GM12864 (cell line): ENCODE results near the gene GSAP.

ENCODE experiments used
- DNase-seq: peaks from one replicate; pipeline ENCODE4 v3.0.0-alpha.2; 2011; ENCODE audit warnings: low read depth
- H3K4me3 ChIP-seq: 2 replicates; pipeline ENCODE4 v1.5.1; 2011; ENCODE audit warnings: mild to moderate bottlenecking, low read depth, low read length, control low read depth
- TF ChIP-seq, protein P1 (sequence below): IDR thresholded peaks from 2 replicates; pipeline ENCODE4 v1.5.1; 2011; ENCODE audit warnings: low read depth, mild to moderate bottlenecking, moderate library complexity, low read length, control low read depth, inconsistent platforms; ENCODE audit errors: missing control alignments

The GSAP gene

DNA sequence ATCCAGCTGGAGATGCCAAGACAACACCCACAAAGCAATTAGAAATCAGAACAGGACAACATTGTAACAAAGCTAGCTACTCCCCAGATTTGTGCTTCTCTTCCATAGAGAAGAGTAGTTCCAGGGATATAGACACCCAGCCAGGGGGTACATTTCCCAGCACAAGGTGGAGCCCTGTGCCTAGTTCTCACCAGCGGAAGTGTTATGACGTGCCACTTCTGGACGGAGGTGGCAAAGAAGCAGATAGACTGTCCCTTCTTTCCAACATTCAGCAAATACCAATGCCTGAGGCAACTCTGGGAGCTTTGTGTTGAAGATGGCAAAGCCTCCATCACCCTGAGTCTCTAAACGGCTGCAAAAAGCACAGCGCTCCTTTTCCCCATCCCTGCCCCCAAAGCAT lies 23.4 kb upstream of the GSAP start:
- TF ChIP-seq, protein P1, sequence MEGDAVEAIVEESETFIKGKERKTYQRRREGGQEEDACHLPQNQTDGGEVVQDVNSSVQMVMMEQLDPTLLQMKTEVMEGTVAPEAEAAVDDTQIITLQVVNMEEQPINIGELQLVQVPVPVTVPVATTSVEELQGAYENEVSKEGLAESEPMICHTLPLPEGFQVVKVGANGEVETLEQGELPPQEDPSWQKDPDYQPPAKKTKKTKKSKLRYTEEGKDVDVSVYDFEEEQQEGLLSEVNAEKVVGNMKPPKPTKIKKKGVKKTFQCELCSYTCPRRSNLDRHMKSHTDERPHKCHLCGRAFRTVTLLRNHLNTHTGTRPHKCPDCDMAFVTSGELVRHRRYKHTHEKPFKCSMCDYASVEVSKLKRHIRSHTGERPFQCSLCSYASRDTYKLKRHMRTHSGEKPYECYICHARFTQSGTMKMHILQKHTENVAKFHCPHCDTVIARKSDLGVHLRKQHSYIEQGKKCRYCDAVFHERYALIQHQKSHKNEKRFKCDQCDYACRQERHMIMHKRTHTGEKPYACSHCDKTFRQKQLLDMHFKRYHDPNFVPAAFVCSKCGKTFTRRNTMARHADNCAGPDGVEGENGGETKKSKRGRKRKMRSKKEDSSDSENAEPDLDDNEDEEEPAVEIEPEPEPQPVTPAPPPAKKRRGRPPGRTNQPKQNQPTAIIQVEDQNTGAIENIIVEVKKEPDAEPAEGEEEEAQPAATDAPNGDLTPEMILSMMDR, result no peak
- no peak for DNase-seq
- no peak overlapping the region for H3K4me3 ChIP-seq

DNA sequence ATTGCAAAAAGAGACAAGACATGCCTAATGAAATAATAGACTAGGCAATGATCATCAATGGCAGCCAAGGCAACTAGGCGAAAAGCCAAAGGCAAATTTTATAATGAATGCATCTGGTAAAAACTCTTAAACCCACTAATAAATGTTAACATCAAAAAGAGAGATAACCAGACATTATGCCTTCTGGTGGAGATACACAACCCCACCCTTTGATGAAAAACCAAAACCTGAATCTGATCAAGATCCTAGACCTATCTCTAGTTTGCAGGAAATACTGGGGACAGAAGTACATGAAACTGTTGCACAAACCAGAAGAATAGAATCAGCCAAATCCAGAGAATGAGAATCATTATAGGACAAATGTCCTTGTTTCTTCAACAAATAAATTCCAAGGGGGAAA lies 22.0 kb upstream of the GSAP start:
- no peak for DNase-seq
- TF ChIP-seq, protein P1, result no peak
- H3K4me3 ChIP-seq, result no peak overlapping the region

DNA sequence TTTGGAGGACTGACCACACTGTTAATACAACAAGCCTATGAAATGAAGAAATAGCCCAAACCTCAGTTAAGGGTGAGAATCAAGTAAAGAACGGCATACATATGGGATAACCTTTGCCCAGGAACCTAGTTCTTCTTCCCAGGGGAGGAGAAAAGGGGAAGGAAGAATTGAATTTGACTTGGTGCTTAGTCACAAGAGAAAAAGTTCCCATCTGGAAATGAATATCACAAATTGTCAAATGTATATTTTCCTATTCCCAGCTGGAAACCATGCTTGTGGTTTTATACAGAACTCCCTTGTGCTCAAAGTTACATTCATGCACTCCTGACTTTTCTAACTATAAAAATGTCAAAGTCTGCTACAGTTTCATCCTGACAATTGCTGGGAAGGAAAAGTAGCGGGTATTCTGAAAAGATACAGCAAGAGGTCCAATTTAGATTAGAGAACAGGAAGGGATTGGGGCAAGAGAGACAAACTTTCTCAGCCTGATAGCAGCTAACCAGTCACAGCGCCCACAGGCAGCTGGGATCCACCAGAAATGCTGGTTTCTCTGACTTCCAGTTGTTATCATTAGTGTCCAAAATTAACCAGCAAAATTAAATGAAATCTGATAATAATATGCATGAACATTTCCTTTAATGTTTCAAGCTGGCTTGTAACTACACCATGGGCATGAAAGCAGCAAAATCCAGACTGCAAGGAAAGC lies 18.6 kb upstream of the GSAP start:
- no peak overlapping the region for H3K4me3 ChIP-seq
- TF ChIP-seq, protein P1, result no peak
- DNase-seq, result no peak

DNA sequence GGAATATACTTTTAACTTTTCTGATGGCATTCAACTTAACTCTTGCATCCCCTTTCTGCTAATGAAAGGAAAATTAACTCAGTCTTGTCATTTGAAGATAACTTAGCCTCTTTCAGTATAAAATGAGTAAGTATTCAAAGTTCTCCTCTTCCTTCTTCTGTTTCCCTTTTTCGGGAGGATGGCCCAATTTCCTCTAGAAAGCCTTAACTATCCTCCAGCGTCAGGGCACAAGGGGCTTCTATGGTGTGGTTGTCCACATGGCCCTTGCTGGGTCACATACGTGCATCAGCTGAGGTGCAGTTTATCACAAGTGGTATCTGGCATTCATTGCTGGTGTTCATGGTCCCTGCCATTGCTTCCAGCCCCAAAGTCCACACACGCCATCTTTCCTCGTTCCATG lies 17.8 kb upstream of the GSAP start:
- no peak overlapping the region for H3K4me3 ChIP-seq
- no peak for DNase-seq
- TF ChIP-seq, protein P1, result no peak

DNA sequence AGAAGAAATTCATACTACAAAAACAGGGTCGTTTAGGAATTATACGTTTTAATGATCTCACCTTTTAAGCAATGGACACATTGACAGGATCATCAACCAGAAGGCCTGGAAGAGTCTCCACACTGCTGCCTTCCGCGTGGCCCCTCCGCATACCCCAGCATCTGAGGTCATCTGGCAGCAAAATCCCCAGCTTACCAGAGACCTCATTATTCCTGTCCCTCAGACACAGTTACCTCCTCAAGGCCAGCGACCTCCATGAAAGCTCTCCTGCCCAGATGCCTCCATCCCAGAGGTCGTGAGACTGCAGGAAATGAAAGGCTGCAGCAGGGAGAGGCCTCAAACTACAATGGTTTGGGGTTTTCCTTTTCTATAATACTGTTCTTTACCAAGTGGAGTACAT lies 14.8 kb upstream of the GSAP start:
- no peak overlapping the region for H3K4me3 ChIP-seq
- no peak for DNase-seq
- TF ChIP-seq, protein P1, result no peak

DNA sequence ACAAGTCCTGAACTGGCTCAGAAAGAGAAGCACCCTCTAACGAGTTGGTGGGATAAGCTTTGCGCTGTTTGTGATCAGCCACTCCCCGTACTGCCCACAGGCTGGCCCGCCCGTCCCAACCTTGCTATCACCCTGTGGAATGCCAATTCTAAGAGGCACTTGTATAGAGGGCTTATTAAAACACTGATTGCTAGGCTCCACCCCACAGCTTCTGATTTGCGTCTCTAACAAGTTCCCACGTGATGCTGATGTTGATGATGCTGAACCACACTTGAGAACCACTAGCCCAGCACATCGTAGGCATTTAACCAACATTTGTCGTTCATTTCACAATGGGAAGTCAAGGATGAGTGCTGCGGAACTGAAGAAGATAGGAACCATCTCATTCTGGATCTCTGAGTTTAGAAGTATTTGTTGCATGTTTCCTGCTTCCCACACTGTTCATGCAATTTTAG lies 12.7 kb upstream of the GSAP start:
- DNase-seq, result no peak
- TF ChIP-seq, protein P1, result no peak
- no peak overlapping the region for H3K4me3 ChIP-seq

DNA sequence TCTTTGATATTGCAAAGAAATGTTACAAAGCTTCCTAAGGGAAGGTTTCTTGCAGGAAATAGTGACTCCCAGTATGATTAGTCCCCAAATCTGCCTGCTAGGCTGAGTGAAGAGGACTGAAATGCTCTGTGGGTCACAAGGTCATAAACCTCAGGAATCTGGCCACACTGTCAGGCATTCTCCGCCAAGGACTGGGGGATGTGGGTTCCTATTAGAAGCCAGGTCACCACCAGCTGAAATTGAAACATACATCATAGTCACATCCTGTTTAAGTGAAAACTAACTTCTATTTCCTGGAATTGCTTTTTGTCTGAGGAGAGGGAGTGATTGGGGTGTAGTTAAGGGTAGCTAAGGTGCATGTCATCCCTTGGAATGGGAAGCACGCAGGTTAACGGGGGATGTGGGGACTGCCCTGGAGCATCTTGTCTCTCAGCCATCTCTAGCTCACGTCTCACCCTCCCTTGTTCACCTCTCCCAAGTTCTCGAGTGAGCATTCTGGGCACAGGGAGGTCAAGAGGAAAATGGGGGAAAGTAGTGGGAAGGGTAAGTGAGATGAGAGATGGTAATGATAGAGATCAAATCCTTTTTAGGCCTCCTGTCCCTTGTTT lies 12.0 kb upstream of the GSAP start:
- no peak for DNase-seq
- H3K4me3 ChIP-seq, result no peak overlapping the region
- TF ChIP-seq, protein P1, result no peak
